ENCODE data around the gene FAM200C. TPM values are rescaled to one million over a fixed set of nuclear protein-coding genes. Genes with fewer than 3 reads are reported as not detected.

The FAM200C gene
- total RNA-seq, 2 experiments from 2014 or later, result 2.7 to 3.7 TPM

GRCh38 chr5:160421625-160422258, 21.9 kb upstream of the FAM200C start, which contains the start of gene PTTG1:
Gene PTTG1, plus strand, starts transcription at chr5:160421855. Its CDS starts 458 bp downstream, at chr5:160422313.
- Histone ChIP-seq H3K9me3 (ENCODE audit: low read length) (no peaks in the 10 kb centered on the region), H4K20me1 (ENCODE audit: insufficient read depth, low read length) (peaks cover 32% of the 10 kb centered on the region), H3K9me2 (ENCODE audit: insufficient read depth, low read length) (no peaks in the 10 kb centered on the region), H2AFZ (ENCODE audit: low read length) (peak within 1 kb of the TSS; percentile 91; the same call in 1 of the 2 replicates), H3K36me3 (ENCODE audit: insufficient read depth, low read length) (peaks cover 46% of the 10 kb centered on the region), H3K4me3 (ENCODE audit: low read depth, low read length, poor library complexity, severe bottlenecking) (peak within 1 kb of the TSS; percentile 88), H3K79me2 (ENCODE audit: insufficient read depth, low read depth, low read length) (peaks cover 82% of the 10 kb centered on the region), H3K27ac (ENCODE audit: low read depth, low read length, poor library complexity, severe bottlenecking) (peak within 1 kb of the TSS; percentile 98), H3K4me1 (ENCODE audit: insufficient read depth, low read length, poor library complexity, severe bottlenecking) (peaks cover 63% of the 10 kb centered on the region), H3K4me2 (ENCODE audit: low read length) (peak within 1 kb of the TSS; percentile 99)
- ChIA-PET CTCF (ENCODE audit: unreplicated experiment) (interaction anchor here (1.3 kb wide), 1 partner anchor 48 kb away, joined by 3 read pairs; no protein-coding TSS in a partner anchor), POLR2A (interaction anchor here (0.6 to 2.3 kb wide), 11 partner anchors 9 to 750 kb away, joined by 4 to 15 read pairs (median 5); partner anchors contain the start of gene FAM200C)
- TF ChIP-seq EZH2phosphoT487 (IDR thresholded peaks at IDR 0.05; ENCODE audit: borderline replicate concordance, low read depth, low read length), result no peak
- TF ChIP-seq, protein P1, sequence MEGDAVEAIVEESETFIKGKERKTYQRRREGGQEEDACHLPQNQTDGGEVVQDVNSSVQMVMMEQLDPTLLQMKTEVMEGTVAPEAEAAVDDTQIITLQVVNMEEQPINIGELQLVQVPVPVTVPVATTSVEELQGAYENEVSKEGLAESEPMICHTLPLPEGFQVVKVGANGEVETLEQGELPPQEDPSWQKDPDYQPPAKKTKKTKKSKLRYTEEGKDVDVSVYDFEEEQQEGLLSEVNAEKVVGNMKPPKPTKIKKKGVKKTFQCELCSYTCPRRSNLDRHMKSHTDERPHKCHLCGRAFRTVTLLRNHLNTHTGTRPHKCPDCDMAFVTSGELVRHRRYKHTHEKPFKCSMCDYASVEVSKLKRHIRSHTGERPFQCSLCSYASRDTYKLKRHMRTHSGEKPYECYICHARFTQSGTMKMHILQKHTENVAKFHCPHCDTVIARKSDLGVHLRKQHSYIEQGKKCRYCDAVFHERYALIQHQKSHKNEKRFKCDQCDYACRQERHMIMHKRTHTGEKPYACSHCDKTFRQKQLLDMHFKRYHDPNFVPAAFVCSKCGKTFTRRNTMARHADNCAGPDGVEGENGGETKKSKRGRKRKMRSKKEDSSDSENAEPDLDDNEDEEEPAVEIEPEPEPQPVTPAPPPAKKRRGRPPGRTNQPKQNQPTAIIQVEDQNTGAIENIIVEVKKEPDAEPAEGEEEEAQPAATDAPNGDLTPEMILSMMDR (conservative IDR thresholded peaks at IDR 0.05; ENCODE audit: low read length), result no peak
- peak; percentile 97 for DNase-seq (ENCODE audit: low spot score)
- TSS peak; percentile 51 for BruUV-seq (replicated peaks)
- intact Hi-C loops (cut with micrococcal nuclease; ENCODE audit: unreplicated experiment), result loop anchor here (1.0 to 10.0 kb wide), 3 partner anchors 47 to 713 kb away; partner anchors contain the start of gene PWWP2A

DNA sequence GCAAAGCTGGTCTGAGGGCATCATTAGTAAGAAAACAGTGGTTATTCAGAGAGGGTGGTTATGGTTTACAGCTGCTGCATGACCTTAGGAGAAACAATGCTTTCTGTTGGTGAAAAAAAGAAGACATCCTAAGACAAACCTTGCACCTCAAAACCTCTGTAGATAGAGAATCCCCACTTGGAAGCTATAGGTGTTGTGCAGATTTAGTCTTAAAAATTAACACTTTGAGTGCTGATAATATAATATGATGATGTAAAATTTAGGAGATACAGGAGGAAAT, 20.4 kb upstream of the FAM200C start:
- Histone ChIP-seq H3K79me2 (ENCODE audit: insufficient read depth, low read depth, low read length) (peaks cover 79% of the 10 kb centered on the region), H3K4me2 (ENCODE audit: low read length) (peak overlapping the region; percentile 99), H3K4me3 (ENCODE audit: low read depth, low read length, poor library complexity, severe bottlenecking) (peak overlapping the region; percentile 88), H4K20me1 (ENCODE audit: insufficient read depth, low read length) (peaks cover 26% of the 10 kb centered on the region), H3K9me3 (ENCODE audit: low read length) (no peaks in the 10 kb centered on the region), H3K4me1 (ENCODE audit: insufficient read depth, low read length, poor library complexity, severe bottlenecking) (peaks cover 49% of the 10 kb centered on the region), H3K9me2 (ENCODE audit: insufficient read depth, low read length) (no peaks in the 10 kb centered on the region), H2AFZ (ENCODE audit: low read length) (peak overlapping the region; percentile 91), H3K27ac (ENCODE audit: low read depth, low read length, poor library complexity, severe bottlenecking) (peak overlapping the region; percentile 98), H3K36me3 (ENCODE audit: insufficient read depth, low read length) (peaks cover 31% of the 10 kb centered on the region)
- no TSS peak for BruUV-seq (replicated peaks)
- intact Hi-C loops (cut with micrococcal nuclease; ENCODE audit: unreplicated experiment), result loop anchor here (10.0 kb wide), 1 partner anchor 715 kb away; no protein-coding TSS in a partner anchor
- CTCF ChIA-PET (ENCODE audit: unreplicated experiment), result no interaction called here
- TF ChIP-seq, protein P1 (conservative IDR thresholded peaks at IDR 0.05; ENCODE audit: low read length), result no peak
- TF ChIP-seq EZH2phosphoT487 (IDR thresholded peaks at IDR 0.05; ENCODE audit: borderline replicate concordance, low read depth, low read length), result no peak
- no peak for DNase-seq (ENCODE audit: low spot score)
- POLR2A ChIA-PET, result interaction anchor here (0.5 to 3.0 kb wide), 9 partner anchors 9 to 62 kb away, joined by 3 to 26 read pairs (median 5); partner anchors contain the start of gene FAM200C
